GM10266 (cell line): ENCODE measurements around the gene ANKRD31.
"Not testable (repeated sequence)": the region's sequence is repeated elsewhere in the genome, so short reads cannot be mapped to it uniquely, and the experiment has no call there.

ENCODE experiments used
- DNase-seq: peaks from one replicate; pipeline ENCODE4 v3.0.0; 2012; ENCODE audit errors: extremely low spot score
- CTCF ChIP-seq: IDR thresholded peaks from 2 replicates; pipeline ENCODE4 v1.5.1; 2012; ENCODE audit warnings: mild to moderate bottlenecking, low read depth; ENCODE audit not compliant: control insufficient read depth, insufficient read depth; ENCODE audit errors: missing control alignments

The ANKRD31 gene

DNA sequence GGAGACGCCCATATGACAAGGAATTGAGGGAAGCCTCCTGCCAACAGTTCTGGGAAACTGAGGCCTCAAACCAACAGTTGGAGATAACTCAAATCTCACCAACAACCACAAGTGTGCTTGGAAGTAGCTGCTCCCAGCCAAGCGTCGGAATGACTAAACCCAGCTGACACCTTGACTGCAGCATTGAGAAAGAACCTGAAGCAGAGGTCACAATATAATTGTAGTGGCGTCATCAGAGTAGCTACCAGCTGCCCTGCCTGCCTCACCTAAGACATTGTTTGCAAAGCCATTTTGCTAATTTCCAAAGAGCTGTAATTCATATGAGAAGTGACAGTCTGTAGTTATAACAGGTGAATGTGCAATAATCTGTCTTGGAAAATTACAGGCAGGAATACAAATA is 40.8 kb upstream of the ANKRD31 start:
- no peak for TF ChIP-seq CTCF
- no peak for DNase-seq

DNA sequence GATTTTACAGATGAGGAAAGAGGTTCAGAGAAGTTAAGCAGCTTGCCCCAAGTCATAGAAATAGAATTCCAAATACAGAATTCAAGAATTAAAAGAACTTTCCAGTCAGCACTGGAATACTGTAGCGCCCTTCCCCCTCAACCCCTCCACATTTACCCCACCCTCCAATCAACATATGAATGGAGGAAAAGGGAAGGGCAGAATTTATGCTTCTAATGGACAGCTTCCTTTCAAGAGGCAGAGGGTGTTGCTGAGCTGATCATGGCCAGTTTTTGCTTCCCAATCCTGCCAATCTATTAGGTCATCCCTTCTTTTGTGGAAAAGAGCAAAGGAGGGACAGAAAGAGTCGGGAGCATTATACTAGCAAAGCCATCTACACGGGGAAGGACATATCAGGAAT is 39.1 kb upstream of the ANKRD31 start:
- no peak for DNase-seq
- TF ChIP-seq CTCF = no peak

DNA sequence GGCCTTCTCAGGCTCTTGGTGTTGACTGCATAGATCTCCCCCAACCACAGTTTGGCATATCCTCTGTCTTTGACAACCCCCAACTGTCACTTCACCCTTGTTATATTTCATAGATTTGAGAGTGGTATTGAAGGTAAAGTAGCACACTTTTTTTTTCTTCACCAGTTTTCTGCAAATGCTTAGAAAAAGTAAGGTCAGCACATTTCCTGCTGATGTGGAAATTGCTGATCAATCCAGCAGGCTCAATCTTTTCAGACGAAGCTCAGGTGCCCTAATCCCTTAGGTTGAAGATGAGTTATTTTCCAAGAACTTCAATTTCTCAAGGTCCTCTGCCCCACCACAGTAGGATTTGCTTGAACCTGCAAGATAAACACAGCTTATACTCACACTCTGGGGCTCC is 38.5 kb upstream of the ANKRD31 start:
- no peak for DNase-seq
- no peak for TF ChIP-seq CTCF

- no peak for DNase-seq
- TF ChIP-seq CTCF = no peak
Measured at GRCh38 chr5:75274486-75274885, 37.8 kb upstream of the ANKRD31 start.

- not testable (repeated sequence) for DNase-seq
Measured at GRCh38 chr5:75270605-75271004, 33.9 kb upstream of the ANKRD31 start.

GRCh38 chr5:75265731-75266130 is 29.1 kb upstream of the ANKRD31 start:
- no peak for DNase-seq
- peak; percentile 11 for TF ChIP-seq CTCF

- TF ChIP-seq CTCF = no peak
- DNase-seq = no peak
Measured at GRCh38 chr5:75262271-75262670, 25.6 kb upstream of the ANKRD31 start.

DNA sequence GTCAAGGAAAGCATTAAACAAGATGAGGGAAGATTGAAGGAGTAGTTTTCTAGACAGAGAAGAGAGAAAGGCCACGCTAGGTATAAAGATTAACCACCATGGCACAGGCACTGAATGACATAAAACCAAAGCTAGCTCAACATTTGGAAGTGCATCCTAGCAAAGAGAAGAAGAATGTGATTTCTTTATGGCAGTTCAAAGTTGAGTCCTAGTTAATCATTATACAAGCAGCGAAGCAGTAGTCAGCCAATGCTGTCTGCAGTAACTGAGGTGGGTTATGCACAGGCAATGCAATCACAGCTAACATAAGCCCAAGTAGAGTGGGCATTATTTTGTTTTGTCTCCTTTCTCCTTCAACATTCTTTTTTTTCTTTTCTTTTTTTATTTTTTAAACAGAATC is 24.0 kb upstream of the ANKRD31 start:
- DNase-seq = no peak
- no peak for TF ChIP-seq CTCF

DNA sequence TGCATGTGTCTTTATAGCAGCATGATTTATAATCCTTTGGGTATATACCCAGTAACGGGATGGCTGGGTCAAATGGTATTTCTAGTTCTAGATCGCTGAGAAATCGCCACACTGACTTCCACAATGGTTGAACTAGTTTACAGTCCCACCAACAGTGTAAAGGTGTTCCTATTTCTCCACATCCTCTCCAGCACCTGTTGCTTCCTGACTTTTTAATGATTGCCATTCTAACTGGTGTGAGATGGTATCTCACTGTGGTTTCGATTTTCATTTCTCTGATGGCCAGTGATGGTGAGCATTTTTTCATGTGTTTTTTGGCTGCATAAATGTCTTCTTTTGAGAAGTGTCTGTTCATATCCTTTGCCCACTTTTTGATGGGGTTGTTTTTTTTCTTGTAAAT is 13.8 kb upstream of the ANKRD31 start:
- DNase-seq = not testable (repeated sequence)
